Hematopoietic multipotent progenitor cell treated with erythropoietin and hydrocortisone succinate and interleukin-3 and kit ligand, for 17 days (in vitro differentiated cells): ENCODE data around the gene CDK5R2.

Experiments
- DNase-seq: peaks from one replicate; pipeline ENCODE4 v3.0.0-alpha.2; 2015; ENCODE audit warnings: low spot score

Gene CDK5R2

DNA sequence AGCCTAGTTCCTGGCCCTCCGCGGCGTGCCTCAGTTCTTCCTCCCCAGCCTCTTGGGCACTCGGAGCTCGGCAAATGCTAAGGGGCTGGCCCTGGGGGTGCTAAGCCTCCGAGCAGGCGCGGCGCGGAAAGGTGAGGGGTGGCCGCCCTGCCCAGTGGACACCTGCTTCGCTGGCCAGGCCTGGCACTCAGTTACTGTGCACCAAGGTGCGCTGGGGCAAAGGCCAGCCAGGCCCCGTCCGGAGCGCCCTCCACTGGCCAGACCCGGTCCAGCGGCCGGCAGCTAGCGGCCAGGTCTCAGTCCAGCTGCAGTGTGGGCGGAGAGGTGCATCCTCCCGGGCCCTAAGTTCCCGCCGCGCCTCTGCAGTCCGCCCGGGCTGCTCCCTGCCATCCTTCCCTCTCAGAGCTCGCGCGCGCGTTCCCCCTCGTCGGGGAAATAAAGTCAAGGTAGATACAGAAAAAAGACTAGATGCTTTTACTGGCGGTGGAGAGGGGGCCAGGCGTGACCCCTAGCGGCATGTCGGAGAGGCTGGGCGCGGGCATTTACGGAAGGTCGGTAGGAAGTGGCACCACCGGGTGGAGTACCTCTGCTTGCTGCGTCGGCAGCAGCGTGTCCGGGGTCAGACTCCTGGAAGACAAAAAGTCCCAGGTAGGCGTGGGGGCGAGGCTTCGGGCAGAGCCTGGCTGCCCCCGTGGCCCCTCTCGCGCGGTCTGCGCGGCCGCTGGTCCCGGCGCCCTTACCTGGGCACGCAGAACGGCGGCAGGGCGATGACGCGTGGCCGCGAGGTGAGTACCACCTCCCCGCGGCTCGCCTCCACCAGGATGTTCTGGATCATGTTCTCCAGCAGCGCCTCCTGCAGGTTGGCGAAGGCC lies 43.2 kb downstream of the CDK5R2 start:
- no peak for DNase-seq

DNA sequence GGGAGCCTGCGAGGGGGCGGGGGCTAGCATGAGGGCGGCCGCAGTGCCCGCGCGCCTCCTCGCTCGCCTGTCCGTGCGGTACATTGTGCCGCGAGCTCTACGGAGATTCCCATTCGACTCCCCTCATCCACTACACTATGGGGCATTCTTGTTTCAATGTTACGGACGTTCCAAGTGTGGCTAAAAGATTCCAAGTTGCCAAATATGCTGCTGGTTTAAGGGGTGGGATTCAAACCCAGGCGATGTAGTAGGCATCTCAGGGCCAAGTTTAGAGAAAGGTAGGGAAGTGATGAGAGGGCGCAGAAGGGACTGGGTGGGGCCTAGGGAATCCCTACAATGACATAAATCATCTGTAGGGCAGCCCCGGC lies 43.8 kb downstream of the CDK5R2 start:
- no peak for DNase-seq

- no peak for DNase-seq
Measured at GRCh38 chr2:219003979-219004378, 44.5 kb downstream of the CDK5R2 start.

- no peak for DNase-seq
Measured at GRCh38 chr2:219009294-219009693, 49.8 kb downstream of the CDK5R2 start.

DNA sequence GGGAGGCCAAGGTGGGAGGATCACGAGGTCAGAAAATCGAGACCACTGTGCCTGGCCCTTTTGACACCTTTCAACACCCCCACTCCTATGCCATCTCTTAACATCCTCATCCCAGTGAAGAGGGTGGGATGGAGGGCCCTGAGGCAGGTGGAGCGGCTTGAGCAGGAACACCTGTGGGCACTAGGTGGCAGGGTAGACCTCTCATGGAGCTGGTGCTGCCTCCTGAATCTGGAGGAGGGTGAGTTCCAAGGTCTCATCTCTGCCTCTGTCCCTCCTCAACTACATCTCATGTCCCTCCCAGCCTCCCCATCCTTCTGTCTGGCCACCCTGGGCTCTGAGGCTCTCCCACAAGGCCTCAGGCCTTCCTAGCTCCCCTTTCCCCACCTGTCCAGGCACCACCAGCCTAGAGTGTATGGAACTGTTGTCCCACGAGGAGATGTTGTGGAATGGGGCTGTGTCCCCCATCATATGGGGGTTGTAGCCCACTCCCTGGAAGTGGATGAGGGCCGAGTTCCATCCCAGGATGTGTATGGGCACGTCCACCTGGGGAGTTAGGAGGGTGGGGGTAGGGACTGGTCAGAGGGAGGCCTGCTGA lies 50.8 kb downstream of the CDK5R2 start:
- no peak for DNase-seq

GRCh38 chr2:219010873-219011272 lies 51.4 kb downstream of the CDK5R2 start:
- no peak for DNase-seq
